HG02840 (cell line): ENCODE results near the gene KLHL6.
"Not testable (repeated sequence)": the region's sequence is repeated elsewhere in the genome, so short reads cannot be mapped to it uniquely, and the experiment has no call there.

Source experiments
- ATAC-seq: cut with Tn5 transposase; IDR thresholded peaks from one replicate; pipeline ENCODE4 v1.9.1; 2021; ENCODE audit warnings: mild to moderate bottlenecking, moderate library complexity, moderate number of reproducible peaks; ENCODE audit not compliant: unreplicated experiment, low FRiP score

KLHL6 gene

GRCh38 chr3:183511286-183512131, 44.0 kb downstream of the KLHL6 start:
- ATAC-seq = not testable (repeated sequence)

DNA sequence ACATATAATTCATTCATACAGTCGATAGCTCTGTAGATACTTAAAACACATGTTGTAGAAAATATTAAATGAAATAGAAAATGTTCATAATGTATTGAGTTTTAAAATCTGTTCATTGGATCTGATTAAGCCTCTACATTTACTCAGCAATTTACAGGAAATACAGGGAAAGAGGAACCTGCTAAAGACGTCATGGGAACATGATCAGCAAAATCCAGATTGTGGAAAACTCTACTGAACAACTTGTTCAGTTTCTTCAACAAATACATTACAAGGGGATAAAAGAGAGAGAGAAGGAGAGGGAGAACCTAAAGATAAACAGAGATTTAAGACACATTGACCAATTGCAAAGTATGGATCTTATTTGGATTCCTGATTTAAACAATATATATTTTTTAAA, 46.7 kb downstream of the KLHL6 start:
- ATAC-seq = no peak

DNA sequence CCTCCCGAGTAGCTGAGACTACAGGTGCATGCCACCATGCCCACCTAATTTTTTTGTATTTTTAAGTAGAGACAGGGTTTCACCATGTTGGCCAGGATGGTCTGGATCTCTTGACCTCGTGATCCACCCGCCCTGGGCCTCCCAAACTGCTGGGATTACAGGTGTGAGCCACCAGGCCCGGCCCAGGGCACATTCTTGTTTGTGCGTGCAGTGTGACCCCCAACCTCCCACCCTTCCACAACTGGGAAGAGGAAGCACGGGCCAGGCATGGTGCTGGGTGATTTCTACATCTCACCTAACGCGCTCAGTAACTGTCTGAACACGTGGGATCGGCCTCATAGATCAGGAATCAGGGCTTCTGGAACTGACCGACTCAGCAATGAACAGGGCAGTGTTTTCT, 48.0 kb downstream of the KLHL6 start:
- no peak for ATAC-seq

- ATAC-seq = no peak
Observed at GRCh38 chr3:183506674-183507320, 48.7 kb downstream of the KLHL6 start.

GRCh38 chr3:183504597-183504996, 50.9 kb downstream of the KLHL6 start:
- no peak for ATAC-seq

- no peak for ATAC-seq
Observed at GRCh38 chr3:183503746-183504145, 51.8 kb downstream of the KLHL6 start.

- ATAC-seq = no peak
Observed at GRCh38 chr3:183502237-183503181, 53.0 kb downstream of the KLHL6 start.

GRCh38 chr3:183500981-183501704, 54.4 kb downstream of the KLHL6 start:
- ATAC-seq = no peak

DNA sequence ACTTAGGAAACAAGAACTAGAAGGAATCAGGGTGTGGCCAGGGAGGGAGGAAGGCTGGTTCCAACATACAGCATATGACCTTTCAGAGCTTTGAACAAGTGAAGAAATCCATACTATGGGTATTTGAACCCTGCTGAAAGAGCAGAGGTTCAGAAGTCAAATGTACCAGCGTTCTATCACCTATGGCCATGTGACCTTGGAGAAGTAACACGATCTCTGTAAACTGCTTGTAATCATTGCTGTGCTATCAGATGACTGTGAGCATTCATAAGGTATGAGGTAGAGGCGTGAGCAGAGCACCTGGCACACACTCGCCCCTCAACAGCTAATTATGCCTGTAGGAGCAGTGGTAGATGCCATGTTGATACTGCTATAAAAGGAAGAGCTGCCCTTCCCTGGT, 55.2 kb downstream of the KLHL6 start:
- ATAC-seq = no peak

DNA sequence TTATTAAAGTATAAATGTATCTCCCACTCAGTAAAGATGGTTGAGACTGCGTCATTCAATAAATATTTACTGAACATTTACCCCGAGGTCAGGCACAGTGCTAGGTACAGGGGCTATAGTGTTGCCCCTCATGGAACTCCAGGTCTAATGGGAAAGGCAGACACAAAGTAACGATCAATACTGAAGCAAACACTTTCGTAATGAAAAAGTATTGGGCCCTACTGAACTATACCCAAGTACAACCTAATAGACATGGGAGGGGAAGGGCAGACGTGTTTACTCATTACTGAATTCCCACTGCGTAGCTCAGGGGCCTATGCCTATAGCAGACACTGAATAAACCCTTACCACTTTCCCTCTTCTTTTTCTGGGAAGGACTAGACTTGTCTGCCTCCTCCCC, 56.9 kb downstream of the KLHL6 start:
- no peak for ATAC-seq

DNA sequence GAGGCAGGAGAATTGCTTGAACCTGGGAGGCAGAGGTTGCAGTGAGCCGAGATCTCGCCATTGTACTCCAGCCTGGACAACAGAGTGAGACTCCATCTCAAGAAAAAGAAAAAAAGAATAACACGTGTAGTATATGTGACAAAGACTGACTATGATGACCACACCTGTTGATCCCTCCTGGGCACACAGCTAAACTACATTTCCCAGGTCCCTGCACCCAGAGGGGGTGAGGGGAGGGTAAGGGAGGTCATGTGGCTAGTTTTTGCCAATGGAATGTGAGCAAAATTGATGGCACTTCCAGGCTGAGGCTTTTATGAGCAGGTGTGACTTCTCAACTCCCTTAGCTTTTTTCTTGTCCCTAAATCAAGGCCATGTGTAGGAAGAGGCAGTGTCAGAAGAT, 58.2 kb downstream of the KLHL6 start:
- no peak for ATAC-seq

- ATAC-seq = no peak
Observed at GRCh38 chr3:183496311-183496710, 59.2 kb downstream of the KLHL6 start.

- ATAC-seq = no peak
Observed at GRCh38 chr3:183494341-183494740, 61.2 kb downstream of the KLHL6 start.

GRCh38 chr3:183493296-183494045, 62.0 kb downstream of the KLHL6 start:
- ATAC-seq = no peak

DNA sequence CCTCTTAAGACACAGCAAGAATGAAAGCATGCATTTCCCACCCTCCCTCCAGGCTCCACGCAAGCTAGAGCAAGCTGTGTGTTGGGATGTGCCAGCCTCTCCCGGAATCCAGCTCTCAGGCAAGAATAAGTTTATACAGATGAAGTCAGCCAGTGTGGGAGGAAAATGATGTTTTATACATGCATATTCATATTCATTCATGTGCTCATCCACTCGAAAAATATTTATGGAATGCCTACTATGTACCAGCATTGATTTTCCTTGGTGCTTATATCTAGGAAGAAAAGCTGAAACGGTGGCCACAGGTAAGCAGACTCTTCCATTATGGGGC, 62.7 kb downstream of the KLHL6 start:
- ATAC-seq = no peak

DNA sequence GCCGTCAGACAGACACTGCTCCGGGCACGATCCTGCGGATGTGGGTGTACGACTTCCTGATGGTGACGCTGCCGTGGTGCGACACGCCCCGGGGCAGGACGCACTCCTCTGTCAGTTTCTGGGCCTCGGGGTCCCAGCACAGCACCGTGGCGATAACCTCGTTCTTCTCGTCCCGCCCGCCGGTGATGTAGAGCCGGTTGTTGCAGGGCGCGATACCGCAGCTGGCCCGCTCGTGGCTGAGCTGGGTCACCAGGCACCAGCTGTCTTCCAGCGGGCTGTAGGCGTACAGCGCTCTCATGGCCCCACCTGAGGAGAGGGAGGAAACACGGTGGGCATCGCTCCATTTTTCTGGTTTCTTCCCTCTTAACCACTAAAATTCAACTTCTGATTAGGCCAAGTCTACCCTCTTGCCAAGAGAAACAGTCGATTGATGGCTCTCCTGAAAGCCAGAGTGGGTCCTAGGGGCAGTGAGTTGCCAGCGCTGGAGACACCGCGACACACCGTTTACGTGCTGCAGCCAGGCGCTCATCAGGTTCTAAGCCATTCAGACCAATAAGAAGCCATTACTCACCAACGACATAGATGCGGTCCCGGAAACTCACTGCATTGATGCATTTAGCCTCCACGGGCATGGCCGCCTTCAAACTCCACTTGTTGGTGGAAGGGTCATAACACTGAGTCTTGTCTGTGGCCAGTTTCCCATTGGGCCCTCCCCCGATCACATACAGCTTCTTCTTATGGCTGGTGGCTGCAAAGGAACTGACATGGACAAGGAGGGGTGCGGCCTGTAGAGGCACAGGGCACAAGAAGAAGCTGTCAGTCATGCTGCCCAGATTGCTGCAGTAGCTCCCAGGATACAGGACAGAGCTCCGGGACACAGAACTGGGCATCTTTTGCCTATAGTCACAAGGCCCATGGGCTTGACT, 63.3 kb downstream of the KLHL6 start:
- ATAC-seq = no peak

- ATAC-seq = no peak
Observed at GRCh38 chr3:183491109-183491922, 64.2 kb downstream of the KLHL6 start.

- ATAC-seq = no peak
Observed at GRCh38 chr3:183490653-183491052, 64.9 kb downstream of the KLHL6 start.
